Common myeloid progenitor, CD34-positive (primary cell): ENCODE data around the gene TJP3.
A peak's percentile ranks its signal among the peaks of the same experiment; 100 is the strongest.

Experiments
- CTCF ChIA-PET: fragments of 350-600 bp; sonication (Branson Sonifier 250); formaldehyde crosslinking; loops from one replicate; lab custom pipeline; 2021; ENCODE audit warnings: antibody characterized with exemption; lab: Charles Lee
- POLR2A ChIA-PET: fragments of 350-600 bp; sonication (Branson Sonifier 250); formaldehyde crosslinking; loops from one replicate; lab custom pipeline; 2021; ENCODE audit warnings: antibody characterized with exemption; lab: Charles Lee
- DNase-seq, 3 donors: peaks; one replicate each; pipeline versions ENCODE4 v3.0.0 to v3.0.0-alpha.2; 2013
- H3K27ac ChIP-seq, 2 experiments: 1 replicate in 1 of 2; 2 replicates in 1 of 2; pipeline ENCODE4 v1.7.0; 2013; ENCODE audit warnings: inconsistent platforms in 2 of 2, low read length in 2 of 2, mild to moderate bottlenecking in 2 of 2, low read depth in 1 of 2, moderate library complexity in 1 of 2; ENCODE audit not compliant: severe bottlenecking in 2 of 2, insufficient read depth in 1 of 2, poor library complexity in 1 of 2
- H3K27me3 ChIP-seq, 5 experiments: replicated peaks in 2 of 5; 1 replicate in 3 of 5; 2 replicates in 2 of 5; pipeline versions ENCODE4 v1.6.1 to v1.7.0; 2013; ENCODE audit warnings: low read length in 4 of 5, mild to moderate bottlenecking in 2 of 5, moderate library complexity in 2 of 5, inconsistent platforms in 1 of 5; ENCODE audit not compliant: insufficient read depth in 5 of 5, control insufficient read depth in 4 of 5
- H3K36me3 ChIP-seq, 4 experiments: 1 replicate in 2 of 4; 2 replicates in 2 of 4; pipeline versions ENCODE4 v1.6.1 to v1.7.0; 2013; ENCODE audit warnings: low read length in 3 of 4, control low read depth in 1 of 4, mild to moderate bottlenecking in 1 of 4; ENCODE audit not compliant: control insufficient read depth in 4 of 4, insufficient read depth in 4 of 4
- H3K4me1 ChIP-seq, 4 experiments: 1 replicate in 3 of 4; 2 replicates in 1 of 4; pipeline versions ENCODE4 v1.6.1 to v1.7.1; 2013; ENCODE audit warnings: low read length in 3 of 4, mild to moderate bottlenecking in 3 of 4, control low read depth in 1 of 4, inconsistent platforms in 1 of 4, moderate library complexity in 1 of 4; ENCODE audit not compliant: control insufficient read depth in 4 of 4, insufficient read depth in 4 of 4; ENCODE audit errors: control extremely low read depth in 1 of 4
- H3K4me3 ChIP-seq, 7 experiments: 1 replicate in 4 of 7; 2 replicates in 3 of 7; pipeline versions ENCODE4 v1.5.1 to v1.7.0; 2013; ENCODE audit warnings: mild to moderate bottlenecking in 7 of 7, low read length in 6 of 7, moderate library complexity in 6 of 7, inconsistent platforms in 2 of 7, low read depth in 2 of 7, control low read depth in 1 of 7; ENCODE audit not compliant: insufficient read depth in 4 of 7, control insufficient read depth in 1 of 7; ENCODE audit errors: extremely low read depth in 1 of 7
- H3K9me3 ChIP-seq, 5 experiments: 1 replicate in 4 of 5; 2 replicates in 1 of 5; pipeline versions ENCODE4 v1.6.1 to v1.7.1; 2013; ENCODE audit warnings: low read length in 4 of 5, mild to moderate bottlenecking in 2 of 5, inconsistent platforms in 1 of 5, low read depth in 1 of 5, moderate library complexity in 1 of 5; ENCODE audit not compliant: control insufficient read depth in 4 of 5, insufficient read depth in 2 of 5; ENCODE audit errors: control extremely low read depth in 1 of 5
- WGBS: methylation state at CpG from one replicate; pipeline ENCODE4 v1.1.5; 2013; ENCODE audit not compliant: insufficient coverage; 5-methylcytosine and 5-hydroxymethylcytosine counted together

Gene TJP3

GRCh38 chr19:3784607-3785450 lies 76.6 kb downstream of the TJP3 start:
- no peak for DNase-seq
- peaks cover 0 to 17% (median 15%) of the 10 kb centered on the region in 4 experiments for H3K4me1 ChIP-seq
- H3K36me3 ChIP-seq = peaks cover 3 to 35% (median 22%) of the 10 kb centered on the region in 4 experiments
- peaks cover 0 to 25% (median 10%) of the 10 kb centered on the region in 5 experiments for H3K9me3 ChIP-seq
- no peaks in the 10 kb centered on the region for H3K27me3 ChIP-seq
- H3K27ac ChIP-seq = no peak overlapping the region
- POLR2A ChIA-PET = no interaction called here
- peak overlapping the region; percentile 57 to 95 (median 79) for H3K4me3 ChIP-seq
- CTCF ChIA-PET = interaction anchor here (1.1 to 2.4 kb wide), 6 partner anchors 9 to 36 kb away, joined by 3 to 7 read pairs (median 5); no protein-coding TSS in a partner anchor
- WGBS = 39% methylated on average over 21 of the region's 25 CpGs

DNA sequence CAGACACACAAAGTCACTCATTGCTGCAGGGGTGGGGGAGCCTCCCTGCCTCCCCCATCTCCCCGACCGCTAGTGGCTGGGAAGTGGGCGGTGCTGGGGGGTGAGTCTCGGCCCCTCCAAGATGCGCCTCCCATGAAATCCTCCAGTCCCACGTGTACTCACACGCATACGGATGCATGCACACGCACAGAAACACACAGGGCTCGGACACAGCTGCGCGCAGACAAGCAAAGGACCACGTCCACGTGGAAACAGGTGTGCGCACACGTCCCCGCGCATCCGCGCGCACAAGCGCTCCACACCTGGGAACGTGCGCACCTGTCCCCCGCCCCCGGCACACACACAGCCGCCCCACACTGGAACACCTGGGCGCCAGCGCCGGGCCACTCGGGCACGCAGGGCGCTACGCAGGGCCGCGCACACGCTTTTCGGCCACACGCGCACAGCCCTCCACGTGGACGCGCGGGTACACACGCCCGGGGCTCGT lies 77.3 kb downstream of the TJP3 start:
- peak in 2 of 3 donors; percentile 20 to 40 for DNase-seq
- Histone ChIP-seq H3K36me3 (peaks cover 3 to 35% (median 22%) of the 10 kb centered on the region in 4 experiments), H3K4me1 (peaks cover 0 to 17% (median 15%) of the 10 kb centered on the region in 4 experiments), H3K27ac (peak overlapping the region in 1 of 2 experiments; percentile 47), H3K4me3 (peak overlapping the region; percentile 57 to 95 (median 79)), H3K9me3 (peaks cover 0 to 25% (median 10%) of the 10 kb centered on the region in 5 experiments), H3K27me3 (no peaks in the 10 kb centered on the region)
- ChIA-PET POLR2A (no interaction called here), CTCF (interaction anchor here (1.1 kb wide), 1 partner anchor 33 kb away, joined by 3 read pairs; no protein-coding TSS in a partner anchor)
- under 1% methylated on average over 34 of the region's 47 CpGs for WGBS

GRCh38 chr19:3785938-3786824 lies 78.0 kb downstream of the TJP3 start, which contains the start of gene MATK:
TSS of gene MATK (minus strand) at chr19:3786381. CDS start at chr19:3785135, 1,246 bp downstream.
- Histone ChIP-seq H3K27ac (peak within 1 kb of the TSS in 1 of 2 experiments; percentile 47), H3K4me3 (peak within 1 kb of the TSS; percentile 57 to 95 (median 79)), H3K4me1 (peaks cover 0 to 17% (median 15%) of the 10 kb centered on the region in 4 experiments), H3K36me3 (peaks cover 3 to 30% (median 20%) of the 10 kb centered on the region in 4 experiments), H3K27me3 (no peaks in the 10 kb centered on the region), H3K9me3 (peaks cover 0 to 25% (median 10%) of the 10 kb centered on the region in 5 experiments)
- ChIA-PET CTCF (interaction anchor here (1.3 kb wide), 2 partner anchors 32 to 36 kb away, joined by 3 read pairs; no protein-coding TSS in a partner anchor), POLR2A (no interaction called here)
- whole genome bisulfite sequencing = under 1% methylated on average over 49 of the region's 101 CpGs
- DNase-seq = peak; percentile 73 to 92 (median 88)

DNA sequence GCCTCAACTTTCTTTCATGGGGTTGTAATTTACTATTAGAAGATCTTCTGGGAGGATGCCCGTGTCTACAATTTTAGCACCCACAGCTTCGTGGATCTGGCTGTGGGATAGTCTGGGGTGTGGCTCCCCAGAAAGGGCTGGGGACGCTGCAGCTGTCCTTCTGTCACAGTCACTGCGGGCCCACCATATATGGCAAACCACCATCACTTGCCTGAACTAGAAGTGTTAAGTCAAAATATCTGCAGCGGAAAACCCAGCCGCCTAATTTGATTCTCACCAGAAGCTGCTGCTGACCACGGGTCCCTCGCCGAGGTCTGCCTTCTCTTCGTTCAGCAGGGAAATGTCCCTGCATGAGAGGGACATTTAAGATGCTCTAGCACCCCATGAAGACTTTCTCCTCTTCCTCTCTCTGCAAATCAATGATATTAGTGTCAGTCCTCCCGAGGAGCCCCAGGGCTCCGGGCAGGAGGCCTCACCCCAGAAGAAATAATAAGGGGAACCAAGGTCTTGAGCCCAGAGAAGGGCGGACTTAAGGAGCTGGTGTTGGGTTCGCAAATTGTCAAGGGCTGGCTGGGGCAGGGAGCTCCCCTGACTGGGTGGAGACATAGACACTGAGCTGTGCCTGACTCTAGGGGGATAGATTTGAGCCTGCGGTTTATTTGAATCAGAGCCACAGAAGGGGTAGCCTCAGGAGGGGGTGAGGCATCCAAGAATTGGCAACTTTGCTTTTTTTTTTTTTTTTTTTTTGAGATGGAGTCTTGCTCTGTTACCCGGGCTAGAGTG lies 81.0 kb downstream of the TJP3 start:
- DNase-seq = no peak
- Histone ChIP-seq H3K27ac (no peak overlapping the region), H3K4me1 (peaks cover 0 to 16% (median 15%) of the 10 kb centered on the region in 4 experiments), H3K4me3 (no peak overlapping the region), H3K36me3 (peaks cover 0 to under 1% (median 0%) of the 10 kb centered on the region in 4 experiments), H3K27me3 (no peaks in the 10 kb centered on the region), H3K9me3 (peaks cover 0 to 4% (median 0%) of the 10 kb centered on the region in 5 experiments)
- POLR2A ChIA-PET = interaction anchor here (1.1 kb wide), 1 partner anchor 9 kb away, joined by 4 read pairs; no protein-coding TSS in a partner anchor
- CTCF ChIA-PET = interaction anchor here (0.7 to 1.6 kb wide), 4 partner anchors 8 to 32 kb away, joined by 3 read pairs; no protein-coding TSS in a partner anchor
- WGBS = 74% methylated on average over 8 of the region's 16 CpGs

GRCh38 chr19:3790209-3790734 lies 82.1 kb downstream of the TJP3 start:
- ChIA-PET CTCF (interaction anchor here (1.6 kb wide), 1 partner anchor 31 kb away, joined by 3 read pairs; no protein-coding TSS in a partner anchor), POLR2A (no interaction called here)
- Histone ChIP-seq H3K27me3 (no peaks in the 10 kb centered on the region), H3K4me1 (peaks cover 0 to 6% (median 5%) of the 10 kb centered on the region in 4 experiments), H3K9me3 (peaks cover 0 to 4% (median 0%) of the 10 kb centered on the region in 5 experiments), H3K27ac (no peak overlapping the region), H3K4me3 (no peak overlapping the region), H3K36me3 (no peaks in the 10 kb centered on the region)
- WGBS = 83% methylated on average over 6 of the region's 6 CpGs
- no peak for DNase-seq

GRCh38 chr19:3790941-3791340 lies 82.8 kb downstream of the TJP3 start:
- 96% methylated on average over 6 of the region's 7 CpGs for WGBS
- H3K27me3 ChIP-seq = no peaks in the 10 kb centered on the region
- ChIA-PET CTCF (no interaction called here), POLR2A (no interaction called here)
- no peak overlapping the region for H3K4me3 ChIP-seq
- no peaks in the 10 kb centered on the region for H3K36me3 ChIP-seq
- H3K4me1 ChIP-seq = no peaks in the 10 kb centered on the region
- peaks cover 0 to 5% (median 0%) of the 10 kb centered on the region in 5 experiments for H3K9me3 ChIP-seq
- H3K27ac ChIP-seq = no peak overlapping the region
- DNase-seq = no peak
